AG04450 (cell line): ENCODE results near the gene SPRR2B. TPM values are rescaled to one million over a fixed set of nuclear protein-coding genes. Genes with fewer than 3 reads are reported as not detected.

Experiments used
- CTCF ChIA-PET: fragments of 300-600, 350-600 bp; formaldehyde crosslinking; extraction: SDS; loops from one replicate; lab custom pipeline; 2022; ENCODE audit warnings: antibody characterized with exemption, inconsistent platforms; lab: Charles Lee
- POLR2A ChIA-PET: fragments of 350-600 bp; formaldehyde crosslinking; extraction: SDS; loops from one replicate; lab custom pipeline; 2021; ENCODE audit warnings: antibody characterized with exemption, inconsistent platforms; lab: Yijun Ruan, JAX
- DNase-seq: peaks from one replicate; pipeline ENCODE4 v3.0.0-alpha.2; 2011; ENCODE audit warnings: low read depth, low spot score
- H3K27ac ChIP-seq: one replicate; pipeline ENCODE4 v1.5.1; 2012; ENCODE audit warnings: low read depth, low read length, control low read depth
- H3K27me3 ChIP-seq: one replicate; pipeline ENCODE4 v1.6.0; 2012; ENCODE audit warnings: low read length; ENCODE audit not compliant: control insufficient read depth, insufficient read depth
- H3K4me3 ChIP-seq: 2 replicates; pipeline ENCODE4 v1.5.1; 2011; ENCODE audit warnings: mild to moderate bottlenecking, low read depth, low read length, control low read depth
- H3K9me3 ChIP-seq: 2 replicates; pipeline ENCODE4 v1.5.1; 2012; ENCODE audit warnings: low read length; ENCODE audit not compliant: control insufficient read depth, insufficient read depth
- polyA plus RNA-seq: library from polyadenylated mRNA; depleted of rRNA; stranded (reverse); fragments of >200 nt; gene quantifications from 2 replicates; pipeline ENCODE4 v1.2.3, GENCODE V29; 2011
- TF ChIP-seq, protein P1 (sequence below): IDR thresholded peaks from 2 replicates; pipeline ENCODE4 v1.5.1; 2011; ENCODE audit warnings: low read depth, low read length, control low read depth, inconsistent platforms

SPRR2B gene
- polyA plus RNA-seq, 1 experiment: not detected

DNA sequence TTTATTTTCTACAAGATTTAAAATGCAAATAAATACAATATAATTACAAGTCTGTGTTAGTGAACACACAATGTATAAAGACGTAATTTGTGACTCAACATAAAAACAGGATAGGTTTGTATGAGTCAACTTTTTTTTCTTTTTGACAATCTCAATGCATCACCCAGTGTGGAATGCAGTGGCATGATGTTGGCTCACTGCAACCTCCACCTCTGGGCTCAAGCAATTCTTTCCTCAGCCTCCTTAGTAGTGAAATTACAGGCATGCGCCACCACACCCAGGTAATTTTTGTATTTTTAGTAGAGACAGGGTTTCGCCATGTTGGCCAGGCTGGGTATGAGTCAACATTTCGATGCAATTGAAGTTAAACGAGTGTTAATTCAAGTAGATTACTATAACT, 28.8 kb upstream of the SPRR2B start:
- TF ChIP-seq, protein P1, sequence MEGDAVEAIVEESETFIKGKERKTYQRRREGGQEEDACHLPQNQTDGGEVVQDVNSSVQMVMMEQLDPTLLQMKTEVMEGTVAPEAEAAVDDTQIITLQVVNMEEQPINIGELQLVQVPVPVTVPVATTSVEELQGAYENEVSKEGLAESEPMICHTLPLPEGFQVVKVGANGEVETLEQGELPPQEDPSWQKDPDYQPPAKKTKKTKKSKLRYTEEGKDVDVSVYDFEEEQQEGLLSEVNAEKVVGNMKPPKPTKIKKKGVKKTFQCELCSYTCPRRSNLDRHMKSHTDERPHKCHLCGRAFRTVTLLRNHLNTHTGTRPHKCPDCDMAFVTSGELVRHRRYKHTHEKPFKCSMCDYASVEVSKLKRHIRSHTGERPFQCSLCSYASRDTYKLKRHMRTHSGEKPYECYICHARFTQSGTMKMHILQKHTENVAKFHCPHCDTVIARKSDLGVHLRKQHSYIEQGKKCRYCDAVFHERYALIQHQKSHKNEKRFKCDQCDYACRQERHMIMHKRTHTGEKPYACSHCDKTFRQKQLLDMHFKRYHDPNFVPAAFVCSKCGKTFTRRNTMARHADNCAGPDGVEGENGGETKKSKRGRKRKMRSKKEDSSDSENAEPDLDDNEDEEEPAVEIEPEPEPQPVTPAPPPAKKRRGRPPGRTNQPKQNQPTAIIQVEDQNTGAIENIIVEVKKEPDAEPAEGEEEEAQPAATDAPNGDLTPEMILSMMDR: no peak
- H3K4me3 ChIP-seq: no peak overlapping the region
- H3K9me3 ChIP-seq: no peaks in the 10 kb centered on the region
- POLR2A ChIA-PET: no interaction called here
- no peak overlapping the region for H3K27ac ChIP-seq
- no peaks in the 10 kb centered on the region for H3K27me3 ChIP-seq
- no peak for DNase-seq
- CTCF ChIA-PET: no interaction called here

DNA sequence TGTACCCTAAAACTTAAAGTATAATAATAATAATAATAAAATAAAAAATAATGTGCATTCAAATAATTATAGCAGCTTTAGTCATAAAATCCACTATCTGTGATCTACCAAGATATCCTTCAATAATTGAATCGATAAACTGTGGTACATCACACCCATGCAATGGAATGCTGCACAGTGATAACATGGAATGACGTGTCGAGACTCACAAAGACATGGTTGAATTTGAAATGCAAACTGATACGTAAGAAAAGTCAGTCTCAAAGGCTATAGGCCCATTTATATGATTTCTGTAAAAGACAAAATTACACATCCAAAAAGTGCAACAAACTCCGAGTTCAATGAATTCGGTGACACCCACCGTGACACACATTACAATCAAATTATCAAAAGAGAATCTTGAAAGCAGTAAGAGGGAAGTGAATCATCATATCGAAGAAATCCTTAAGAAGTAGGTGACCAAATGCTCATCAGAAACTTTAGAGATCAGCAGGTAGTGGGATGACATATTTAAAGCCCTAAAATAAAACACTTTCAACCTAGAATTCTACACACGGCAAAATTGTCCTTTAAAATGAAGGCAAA, 28.1 kb upstream of the SPRR2B start:
- Histone ChIP-seq H3K4me3 (no peak overlapping the region), H3K27me3 (no peaks in the 10 kb centered on the region), H3K9me3 (no peaks in the 10 kb centered on the region), H3K27ac (no peak overlapping the region)
- ChIA-PET CTCF (no interaction called here), POLR2A (no interaction called here)
- no peak for DNase-seq
- TF ChIP-seq, protein P1: no peak

DNA sequence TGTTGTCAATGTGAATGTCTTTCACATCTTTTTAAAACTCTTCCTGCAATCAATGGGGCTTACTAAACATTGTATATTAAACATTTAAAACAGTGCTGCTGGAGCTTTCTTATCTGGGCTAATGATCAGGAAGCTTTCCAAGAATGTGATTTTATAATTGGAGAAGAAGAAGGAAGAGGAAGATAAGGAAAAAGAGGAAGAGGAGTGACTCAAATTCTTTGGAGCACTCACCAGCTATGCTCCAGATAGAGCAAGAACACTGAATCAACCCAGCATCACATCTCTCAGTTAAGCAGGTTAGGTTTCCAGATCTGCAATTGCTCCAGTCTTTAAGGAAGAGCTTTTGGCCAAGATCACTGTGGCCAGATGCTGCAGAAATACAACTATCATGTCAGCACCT, 24.4 kb upstream of the SPRR2B start:
- TF ChIP-seq, protein P1: no peak
- POLR2A ChIA-PET: no interaction called here
- CTCF ChIA-PET: no interaction called here
- H3K27me3 ChIP-seq: no peaks in the 10 kb centered on the region
- H3K27ac ChIP-seq: no peak overlapping the region
- no peak for DNase-seq
- H3K9me3 ChIP-seq: no peaks in the 10 kb centered on the region
- no peak overlapping the region for H3K4me3 ChIP-seq

DNA sequence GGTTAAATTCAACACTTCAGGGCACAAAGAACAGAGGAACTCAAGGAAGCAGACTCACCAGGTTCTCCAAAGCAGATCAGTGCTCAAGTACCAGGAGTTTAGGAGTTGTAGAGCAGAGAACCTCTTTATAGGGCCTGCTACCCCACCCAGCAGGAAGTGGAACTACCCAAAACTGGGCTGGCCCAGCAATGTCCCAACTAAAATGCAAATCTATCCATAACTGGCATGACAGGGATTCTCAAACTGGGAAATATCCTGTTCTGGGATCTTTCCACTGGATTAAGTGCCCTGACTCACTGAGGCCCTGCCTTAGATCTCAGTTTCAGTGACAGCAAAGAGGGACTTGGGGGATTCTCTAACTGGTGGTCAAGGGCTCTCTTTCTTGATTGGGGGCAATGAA, 23.0 kb upstream of the SPRR2B start, which contains the start of gene SPRR2E:
TSS of gene SPRR2E (minus strand) at position 101 of the 400 bp plus-strand sequence. CDS start 775 bp downstream, outside the sequence.
- no peaks in the 10 kb centered on the region for H3K9me3 ChIP-seq
- H3K27ac ChIP-seq: no peak within 1 kb of the TSS
- CTCF ChIA-PET: no interaction called here
- H3K4me3 ChIP-seq: no peak within 1 kb of the TSS
- no peaks in the 10 kb centered on the region for H3K27me3 ChIP-seq
- TF ChIP-seq, protein P1: no peak
- no peak for DNase-seq
- POLR2A ChIA-PET: no interaction called here

DNA sequence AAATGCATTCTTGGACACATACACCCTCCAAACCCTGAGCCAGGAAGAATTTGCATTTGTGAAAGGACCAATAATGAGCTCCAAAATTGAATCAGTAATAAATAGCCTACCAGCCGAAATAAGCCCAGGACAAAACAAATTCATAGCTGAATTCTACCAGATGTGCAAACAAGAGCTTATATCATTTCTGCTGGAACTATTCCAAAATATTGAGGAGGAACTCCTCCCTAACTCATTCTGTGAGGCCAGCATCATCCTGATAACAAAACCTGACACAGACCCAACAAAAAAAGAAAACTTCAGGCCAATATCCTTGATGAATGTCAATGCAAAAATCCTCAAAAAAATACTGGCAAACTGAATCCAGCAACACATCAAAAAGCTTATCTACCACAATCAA, 16.2 kb upstream of the SPRR2B start:
- no peaks in the 10 kb centered on the region; the same call in 1 of the 2 replicates for H3K9me3 ChIP-seq
- H3K27me3 ChIP-seq: no peaks in the 10 kb centered on the region
- DNase-seq: no peak
- TF ChIP-seq, protein P1: no peak
- POLR2A ChIA-PET: no interaction called here
- no peak overlapping the region for H3K27ac ChIP-seq
- CTCF ChIA-PET: no interaction called here
- H3K4me3 ChIP-seq: no peak overlapping the region
